Large intestine (tissue), 12 donors: ENCODE results near the gene CD48. TPM values are rescaled to one million over a fixed set of nuclear protein-coding genes. Genes with fewer than 3 reads are reported as not detected.
A peak's percentile ranks its signal among the peaks of the same experiment; 100 is the strongest.

Source experiments
- DNase-seq, 2 donors: peaks; one replicate each; pipeline versions ENCODE4 v3.0.0 to v3.0.0-alpha.2; 2013
- H3K27ac ChIP-seq: one replicate; pipeline ENCODE4 v1.5.1; 2013; ENCODE audit warnings: low read length
- H3K27me3 ChIP-seq: 2 replicates; pipeline ENCODE4 v1.6.1; 2013; ENCODE audit warnings: low read length; ENCODE audit not compliant: control insufficient read depth, insufficient read depth
- H3K36me3 ChIP-seq: 2 replicates; pipeline ENCODE4 v1.6.1; 2013; ENCODE audit warnings: low read length; ENCODE audit not compliant: control insufficient read depth, insufficient read depth
- H3K4me1 ChIP-seq: one replicate; pipeline ENCODE4 v1.6.1; 2013; ENCODE audit warnings: low read length; ENCODE audit not compliant: control insufficient read depth, insufficient read depth
- H3K4me3 ChIP-seq: one replicate; pipeline ENCODE4 v1.5.1; 2013; ENCODE audit warnings: low read length
- H3K9me3 ChIP-seq: one replicate; pipeline ENCODE4 v1.6.1; 2013; ENCODE audit warnings: mild to moderate bottlenecking, low read depth, low read length, moderate library complexity; ENCODE audit not compliant: control insufficient read depth
- WGBS: methylation state at CpG from one replicate; pipeline ENCODE4 v1.1.5; 2013; ENCODE audit warnings: low lambda C conversion rate; ENCODE audit not compliant: insufficient coverage; 5-methylcytosine and 5-hydroxymethylcytosine counted together
- long read RNA-seq, 11 donors: transcript quantifications; one replicate each; lab custom pipeline, GENCODE V29; 2026
- polyA plus RNA-seq: library from polyadenylated mRNA; unstranded; fragments of 120-200 nt; gene quantifications from one replicate; pipeline ENCODE4 v1.2.1, GENCODE V29; 2013

The CD48 gene, protein sequence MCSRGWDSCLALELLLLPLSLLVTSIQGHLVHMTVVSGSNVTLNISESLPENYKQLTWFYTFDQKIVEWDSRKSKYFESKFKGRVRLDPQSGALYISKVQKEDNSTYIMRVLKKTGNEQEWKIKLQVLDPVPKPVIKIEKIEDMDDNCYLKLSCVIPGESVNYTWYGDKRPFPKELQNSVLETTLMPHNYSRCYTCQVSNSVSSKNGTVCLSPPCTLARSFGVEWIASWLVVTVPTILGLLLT
- 8.6 TPM for polyA plus RNA-seq
- long read RNA-seq, donor 1, partial matches to known transcripts: 0 of 2 reads
- long read RNA-seq, donor 1, other reads (novel, unspliced or antisense): 0 of 2 reads
- long read RNA-seq, donor 2, transcript CD48-202 (4 exons, 1,126 nt): major isoform, 7 of 10 reads
- long read RNA-seq, donor 2, partial matches to known transcripts: 0 of 10 reads
- long read RNA-seq, donor 2, other reads (novel, unspliced or antisense): 0 of 10 reads
- long read RNA-seq, donor 3: 0 reads
- long read RNA-seq, donor 4, partial matches to known transcripts: 0 of 3 reads
- long read RNA-seq, donor 4, other reads (novel, unspliced or antisense): 0 of 3 reads
- long read RNA-seq, donor 5, partial matches to known transcripts: 0 of 3 reads
- long read RNA-seq, donor 5, other reads (novel, unspliced or antisense): 0 of 3 reads
- long read RNA-seq, donor 6, transcript CD48-202 (4 exons, 1,126 nt): major isoform, 8 of 11 reads
- long read RNA-seq, donor 6, partial matches to known transcripts: 0 of 11 reads
- long read RNA-seq, donor 6, other reads (novel, unspliced or antisense): 0 of 11 reads
- long read RNA-seq, donor 7, partial matches to known transcripts: 0 of 5 reads
- long read RNA-seq, donor 7, other reads (novel, unspliced or antisense): 0 of 5 reads
- long read RNA-seq, donor 8, transcript CD48-202 (4 exons, 1,126 nt): major isoform, 5 of 12 reads
- long read RNA-seq, donor 8, partial matches to known transcripts: 0 of 12 reads
- long read RNA-seq, donor 8, other reads (novel, unspliced or antisense): 0 of 12 reads
- long read RNA-seq, donor 9, transcript CD48-202 (4 exons, 1,126 nt): major isoform, 7 of 14 reads
- long read RNA-seq, donor 9, partial matches to known transcripts: 0 of 14 reads
- long read RNA-seq, donor 9, other reads (novel, unspliced or antisense): 0 of 14 reads
- long read RNA-seq, donor 10, transcript CD48-202 (4 exons, 1,126 nt): major isoform, 6 of 8 reads
- long read RNA-seq, donor 10, partial matches to known transcripts: 0 of 8 reads
- long read RNA-seq, donor 10, other reads (novel, unspliced or antisense): 0 of 8 reads
- long read RNA-seq, donor 11, transcript CD48-202 (4 exons, 1,126 nt): major isoform, 7 of 10 reads
- long read RNA-seq, donor 11, partial matches to known transcripts: 0 of 10 reads
- long read RNA-seq, donor 11, other reads (novel, unspliced or antisense): 0 of 10 reads

DNA sequence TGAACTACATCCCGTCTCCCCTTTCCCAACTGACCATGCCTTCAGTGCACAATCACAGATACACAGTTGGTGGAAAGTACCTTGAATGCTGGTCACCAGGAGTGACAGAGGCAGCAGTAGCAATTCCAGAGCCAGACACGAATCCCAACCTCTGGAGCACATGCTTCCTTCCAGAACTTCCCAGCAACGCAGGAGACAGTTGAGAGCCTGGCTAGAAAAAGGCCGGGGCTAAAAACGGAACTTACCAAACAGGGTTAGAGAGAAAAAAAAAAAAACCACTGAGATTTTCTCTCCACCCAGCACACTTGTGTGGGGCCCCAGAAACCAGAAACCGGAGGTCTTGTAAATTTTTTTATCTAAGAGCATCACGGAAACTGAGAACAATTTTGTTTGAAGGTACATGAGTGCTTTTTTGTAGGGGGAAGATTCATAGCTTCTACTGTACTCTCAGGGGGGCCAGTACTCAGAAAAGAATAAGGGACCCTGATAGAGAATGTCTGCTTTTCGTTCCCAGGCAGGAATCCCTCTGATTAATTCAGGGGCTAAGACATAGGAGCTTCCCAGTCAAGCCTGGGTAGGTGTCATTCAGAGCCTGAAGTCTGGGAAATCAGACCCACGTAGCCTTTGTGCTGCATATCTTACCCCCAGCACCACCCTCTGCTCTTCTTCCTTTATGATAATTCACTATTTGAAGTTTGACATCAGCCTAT is at the start of gene CD48:
TSS of gene CD48 (minus strand) at position 221 of the 710 bp plus-strand sequence. CDS start at position 162, 59 bp downstream.
- peak within 1 kb of the TSS; percentile 16 for H3K4me3 ChIP-seq
- H3K27ac ChIP-seq: no peak within 1 kb of the TSS
- H3K36me3 ChIP-seq: no peaks in the 10 kb centered on the region
- no peak for DNase-seq
- no peaks in the 10 kb centered on the region for H3K9me3 ChIP-seq
- peaks cover 6% of the 10 kb centered on the region for H3K27me3 ChIP-seq
- 64% methylated on average over 2 of the region's 9 CpGs for WGBS
- no peaks in the 10 kb centered on the region for H3K4me1 ChIP-seq

DNA sequence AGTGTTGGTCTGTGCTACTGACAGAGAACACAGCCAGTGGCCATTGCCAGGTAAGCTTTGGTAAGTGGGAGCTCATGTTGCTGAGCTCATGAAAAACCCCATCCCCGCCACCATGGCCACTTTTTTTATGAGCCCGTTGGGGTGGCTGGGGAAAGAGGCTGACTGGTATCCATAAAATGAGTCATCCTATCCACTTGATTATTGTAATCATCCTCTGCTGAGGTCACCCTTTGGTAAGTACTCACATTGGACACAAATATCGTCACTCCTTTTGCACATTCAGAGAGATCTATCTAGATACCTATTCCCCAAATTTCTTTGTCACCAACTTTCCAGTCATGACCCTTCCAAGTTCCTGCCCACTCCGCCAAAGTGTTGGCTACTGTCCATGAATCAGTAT is 49.4 kb upstream of the CD48 start:
- no peaks in the 10 kb centered on the region for H3K27me3 ChIP-seq
- no peaks in the 10 kb centered on the region for H3K36me3 ChIP-seq
- H3K4me1 ChIP-seq: no peaks in the 10 kb centered on the region
- no peak overlapping the region for H3K4me3 ChIP-seq
- DNase-seq: no peak
- WGBS: 90% methylated on average over 2 of the region's 4 CpGs
- no peaks in the 10 kb centered on the region for H3K9me3 ChIP-seq
- H3K27ac ChIP-seq: no peak overlapping the region

DNA sequence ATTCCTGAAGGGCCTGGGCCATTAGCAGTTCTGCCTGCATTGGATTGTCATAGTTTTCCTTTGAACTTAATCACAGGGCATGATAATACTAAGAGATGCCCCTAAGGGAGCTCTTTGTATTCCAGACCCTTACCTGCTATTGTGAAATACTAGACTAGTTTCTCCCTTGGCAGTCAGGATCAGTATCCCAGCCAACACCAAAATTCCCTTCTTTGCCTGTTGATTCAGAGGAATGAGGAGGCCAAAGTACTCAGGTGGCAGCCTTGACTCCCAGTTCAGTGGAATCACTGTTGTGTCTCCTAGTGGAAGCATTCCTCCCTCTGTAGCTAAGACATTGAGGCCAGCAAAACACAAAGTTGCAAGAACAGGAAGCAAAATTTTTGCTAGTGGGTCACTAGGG is 48.1 kb upstream of the CD48 start:
- Histone ChIP-seq H3K4me1 (no peaks in the 10 kb centered on the region), H3K36me3 (no peaks in the 10 kb centered on the region), H3K4me3 (no peak overlapping the region), H3K27ac (no peak overlapping the region), H3K9me3 (no peaks in the 10 kb centered on the region), H3K27me3 (no peaks in the 10 kb centered on the region)
- DNase-seq: no peak

DNA sequence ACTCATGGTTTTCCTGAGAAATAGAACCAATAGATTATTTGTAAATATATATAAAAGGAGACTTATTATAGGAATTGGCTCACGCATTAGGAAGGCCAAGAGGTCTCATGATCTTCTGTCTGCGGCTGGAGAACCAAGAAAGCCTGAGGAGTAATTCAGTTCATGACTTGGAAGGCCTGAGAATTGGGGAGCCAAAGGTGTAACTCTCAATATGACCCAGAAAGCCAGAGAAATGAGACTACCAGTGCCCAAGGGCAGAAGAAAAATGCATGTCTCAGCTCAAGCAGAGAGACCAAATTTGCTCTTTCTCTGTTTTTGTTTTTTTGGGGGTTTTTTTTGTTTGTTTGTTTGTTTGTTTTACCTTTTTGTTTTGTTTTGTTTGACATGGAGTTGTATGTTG is 46.9 kb upstream of the CD48 start:
- Histone ChIP-seq H3K4me1 (no peaks in the 10 kb centered on the region), H3K27ac (no peak overlapping the region), H3K9me3 (no peaks in the 10 kb centered on the region), H3K27me3 (no peaks in the 10 kb centered on the region), H3K4me3 (no peak overlapping the region), H3K36me3 (no peaks in the 10 kb centered on the region)
- no peak for DNase-seq
- WGBS: 100% methylated on average over 1 of the region's 2 CpGs

DNA sequence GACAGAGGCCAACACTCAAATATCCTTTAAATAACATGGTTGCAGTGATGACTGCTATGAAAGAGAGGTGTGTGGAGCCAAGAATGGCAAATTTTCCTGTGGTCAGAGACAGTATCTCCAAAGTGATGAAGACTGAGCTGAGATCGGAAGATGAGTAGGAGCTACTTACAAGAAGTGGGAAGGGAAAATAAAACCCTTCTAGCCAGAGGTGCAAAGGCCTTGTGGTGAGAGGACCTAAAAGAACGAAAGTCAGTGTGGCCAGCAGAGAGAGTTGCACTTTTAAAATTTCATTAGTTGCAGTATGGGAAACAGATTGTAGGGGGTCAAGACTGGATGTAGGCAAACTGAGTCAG is 45.2 kb upstream of the CD48 start:
- no peak overlapping the region for H3K27ac ChIP-seq
- peaks cover 3% of the 10 kb centered on the region for H3K27me3 ChIP-seq
- DNase-seq: no peak
- H3K36me3 ChIP-seq: no peaks in the 10 kb centered on the region
- H3K4me3 ChIP-seq: no peak overlapping the region
- WGBS: 100% methylated on average over 2 of the region's 2 CpGs
- H3K4me1 ChIP-seq: no peaks in the 10 kb centered on the region
- no peaks in the 10 kb centered on the region for H3K9me3 ChIP-seq

DNA sequence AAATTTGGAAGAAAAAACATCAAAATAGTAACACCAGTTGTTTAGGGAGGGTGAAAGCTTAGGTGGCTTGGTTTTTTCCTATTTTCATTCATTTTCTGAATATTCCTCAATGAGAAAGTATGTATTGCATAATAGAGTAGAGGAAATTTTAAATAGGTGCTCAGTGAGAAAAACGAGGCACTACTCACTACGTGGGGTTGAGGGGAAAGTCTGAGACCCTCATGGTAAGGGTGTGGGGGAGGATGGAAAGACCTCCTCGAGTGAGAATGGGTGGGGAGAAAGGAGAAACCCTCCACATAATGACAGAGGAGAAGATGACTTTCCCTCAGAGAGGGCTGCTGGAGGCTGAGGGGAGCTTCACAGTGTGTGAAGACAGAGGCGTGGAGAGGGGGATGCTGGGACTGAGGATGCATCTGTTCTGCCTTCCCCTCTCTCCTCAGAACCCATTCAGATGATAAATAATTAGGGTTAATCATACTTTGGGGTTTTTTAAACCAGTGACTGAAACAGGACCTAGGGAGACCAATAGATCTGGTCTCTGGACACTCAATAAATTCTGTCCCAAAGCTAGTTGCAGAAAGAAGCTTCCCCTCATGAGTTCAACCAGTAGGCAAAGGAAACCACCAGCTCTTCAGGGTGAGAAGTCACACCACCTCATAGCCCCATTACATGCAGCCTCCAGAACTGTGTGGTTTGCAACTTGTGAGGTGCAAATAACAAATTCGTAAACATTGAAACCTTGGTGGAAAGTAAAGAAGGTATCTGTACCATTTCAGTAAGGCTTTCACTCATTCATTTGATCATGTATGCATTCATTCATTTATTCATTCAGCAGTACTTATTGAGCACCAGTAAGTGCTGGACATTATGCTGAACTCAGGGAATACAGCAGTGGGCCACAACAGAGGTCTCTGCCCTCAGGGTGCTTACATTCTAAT is 44.6 kb upstream of the CD48 start:
- H3K9me3 ChIP-seq: no peaks in the 10 kb centered on the region
- WGBS: no CpG with 5 or more reads among the region's 5 CpGs
- no peak overlapping the region for H3K4me3 ChIP-seq
- peaks cover 5% of the 10 kb centered on the region for H3K27me3 ChIP-seq
- H3K36me3 ChIP-seq: no peaks in the 10 kb centered on the region
- no peaks in the 10 kb centered on the region for H3K4me1 ChIP-seq
- no peak overlapping the region for H3K27ac ChIP-seq
- no peak for DNase-seq

DNA sequence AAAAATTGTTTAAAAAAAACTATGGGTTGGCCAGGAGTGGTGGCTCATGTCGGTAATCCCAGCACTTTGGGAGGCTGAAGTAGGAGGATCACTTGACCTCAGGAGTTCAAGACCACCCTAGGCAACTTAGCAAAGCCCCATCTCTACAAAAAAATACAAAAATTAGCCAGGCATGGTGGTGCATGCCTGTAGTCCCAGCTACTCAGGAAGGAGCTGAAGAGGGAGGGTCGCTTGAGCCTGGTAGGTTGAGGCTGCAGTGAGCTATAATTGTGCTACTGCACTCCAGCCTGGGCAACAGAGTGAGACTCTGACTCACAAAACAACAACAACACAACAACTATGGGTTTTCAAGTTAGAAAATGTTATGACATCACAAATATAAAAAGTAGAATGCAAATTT is 43.8 kb upstream of the CD48 start:
- Histone ChIP-seq H3K36me3 (no peaks in the 10 kb centered on the region), H3K27me3 (peaks cover 7% of the 10 kb centered on the region), H3K4me3 (no peak overlapping the region), H3K27ac (no peak overlapping the region), H3K4me1 (no peaks in the 10 kb centered on the region), H3K9me3 (no peaks in the 10 kb centered on the region)
- DNase-seq: no peak
- WGBS: no CpG with 5 or more reads among the region's 2 CpGs

DNA sequence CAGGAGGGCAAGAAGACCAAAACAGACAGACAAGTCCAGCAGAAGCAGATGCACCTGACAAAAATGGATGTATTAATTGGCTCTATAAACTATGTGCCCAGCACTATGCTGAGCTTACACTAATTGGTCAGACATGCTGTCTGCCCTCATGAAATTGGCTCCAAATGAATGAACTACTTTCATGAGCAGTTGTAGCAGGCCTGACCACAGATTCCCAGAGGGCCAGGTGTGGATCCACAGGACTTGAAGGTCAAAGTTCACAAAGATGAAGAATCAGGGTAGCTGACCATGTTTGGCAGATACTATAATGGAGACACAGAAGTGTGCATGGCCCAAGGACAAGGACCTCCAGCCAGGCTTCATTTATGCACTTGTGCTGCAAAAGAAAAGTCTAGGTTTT is 42.0 kb upstream of the CD48 start:
- no peak overlapping the region for H3K4me3 ChIP-seq
- no peaks in the 10 kb centered on the region for H3K9me3 ChIP-seq
- H3K27me3 ChIP-seq: peaks cover 11% of the 10 kb centered on the region
- H3K4me1 ChIP-seq: no peaks in the 10 kb centered on the region
- no peaks in the 10 kb centered on the region for H3K36me3 ChIP-seq
- no peak for DNase-seq
- no peak overlapping the region for H3K27ac ChIP-seq

DNA sequence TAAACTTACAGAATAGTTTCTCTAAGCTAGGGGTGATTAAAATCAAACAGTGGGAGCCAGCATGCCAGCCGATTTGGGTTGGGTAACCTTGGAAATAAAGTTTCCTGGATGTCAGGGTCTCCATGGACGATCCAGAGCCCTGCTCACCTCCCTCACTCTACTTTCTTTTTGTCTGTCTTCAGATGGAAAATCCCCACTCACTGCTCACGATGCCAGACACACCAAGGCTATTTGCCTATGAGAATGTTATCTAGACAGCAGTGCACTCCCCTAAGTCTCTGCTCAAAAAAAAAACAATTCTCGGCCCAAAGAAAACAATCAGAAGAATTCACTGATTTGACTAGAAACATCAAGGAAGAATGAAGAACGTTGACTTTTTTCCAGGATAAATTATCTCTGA is 41.3 kb upstream of the CD48 start:
- WGBS: 46% methylated on average over 2 of the region's 5 CpGs
- H3K4me3 ChIP-seq: no peak overlapping the region
- no peak for DNase-seq
- H3K4me1 ChIP-seq: no peaks in the 10 kb centered on the region
- peaks cover 11% of the 10 kb centered on the region for H3K27me3 ChIP-seq
- no peaks in the 10 kb centered on the region for H3K36me3 ChIP-seq
- no peaks in the 10 kb centered on the region for H3K9me3 ChIP-seq
- H3K27ac ChIP-seq: no peak overlapping the region
